Loucy (cell line): ENCODE measurements around the gene PALLD.

Source experiments
- H2AFZ ChIP-seq: fragments of 200-600 bp; sonication (generic); 2 replicates; pipeline ENCODE4 v1.6.0; 2016; ENCODE audit warnings: antibody characterized with exemption, mild to moderate bottlenecking, low read length, moderate library complexity
- H3F3A ChIP-seq: fragments of 200-600 bp; 2 replicates; pipeline ENCODE4 v1.6.0; 2016; ENCODE audit warnings: antibody characterized with exemption, low read depth, mild to moderate bottlenecking
- H3K27me3 ChIP-seq: fragments of 200-600 bp; sonication (generic); 2 replicates; pipeline ENCODE4 v1.6.1; 2014; ENCODE audit warnings: low read length, mild to moderate bottlenecking; ENCODE audit not compliant: insufficient read depth, poor library complexity, severe bottlenecking
- H3K36me3 ChIP-seq: fragments of 200-600 bp; sonication (generic); 2 replicates; pipeline ENCODE4 v1.6.1; 2016; ENCODE audit warnings: low read length; ENCODE audit not compliant: insufficient read depth
- H3K4me1 ChIP-seq: fragments of 200-600 bp; sonication (generic); 2 replicates; pipeline ENCODE4 v1.5.1; 2014; ENCODE audit warnings: low read length, mild to moderate bottlenecking; ENCODE audit not compliant: insufficient read depth, poor library complexity, severe bottlenecking
- H3K4me2 ChIP-seq: fragments of 200-600 bp; sonication (generic); 2 replicates; pipeline ENCODE4 v1.6.0; 2014; ENCODE audit warnings: antibody characterized with exemption, low read length, low read depth, mild to moderate bottlenecking; ENCODE audit not compliant: poor library complexity, severe bottlenecking
- H3K4me3 ChIP-seq: fragments of 200-600 bp; sonication (generic); 2 replicates; pipeline ENCODE4 v1.5.1; 2014; ENCODE audit warnings: low read length, mild to moderate bottlenecking, mixed read lengths; ENCODE audit not compliant: poor library complexity, severe bottlenecking
- H3K79me2 ChIP-seq: fragments of 200-600 bp; sonication (generic); 2 replicates; pipeline ENCODE4 v1.6.1; 2014; ENCODE audit warnings: low read length; ENCODE audit not compliant: insufficient read depth
- H3K9ac ChIP-seq: fragments of 200-600 bp; sonication (generic); 2 replicates; pipeline ENCODE4 v1.6.0; 2014; ENCODE audit warnings: mild to moderate bottlenecking, low read depth, low read length, moderate library complexity; ENCODE audit not compliant: poor library complexity, severe bottlenecking
- H3K9me2 ChIP-seq: fragments of 200-600 bp; sonication (generic); replicated peaks from 2 replicates; pipeline ENCODE4 v1.6.1; 2016; ENCODE audit warnings: low read depth, low read length, mixed read lengths
- H3K9me3 ChIP-seq: fragments of 200-600 bp; sonication (generic); 2 replicates; pipeline ENCODE4 v1.6.1; 2014; ENCODE audit warnings: mild to moderate bottlenecking, antibody characterized with exemption, low read length, low read depth; ENCODE audit not compliant: insufficient read depth
- H4K20me1 ChIP-seq: fragments of 200-600 bp; sonication (generic); 2 replicates; pipeline ENCODE4 v1.6.0; 2014; ENCODE audit warnings: antibody characterized with exemption, low read length, mild to moderate bottlenecking; ENCODE audit not compliant: insufficient read depth, poor library complexity, severe bottlenecking
- CTCF ChIP-seq: fragments of 200-600 bp; sonication (generic); conservative IDR thresholded peaks from 2 replicates; pipeline ENCODE4 v1.5.1; 2014; ENCODE audit warnings: mild to moderate bottlenecking, antibody characterized with exemption, low read length
- EZH2phosphoT487 ChIP-seq: fragments of 200-600 bp; IDR thresholded peaks from 2 replicates; pipeline ENCODE4 v1.6.1; 2018; ENCODE audit warnings: antibody characterized with exemption, mild to moderate bottlenecking, moderate library complexity, borderline replicate concordance

PALLD gene

DNA sequence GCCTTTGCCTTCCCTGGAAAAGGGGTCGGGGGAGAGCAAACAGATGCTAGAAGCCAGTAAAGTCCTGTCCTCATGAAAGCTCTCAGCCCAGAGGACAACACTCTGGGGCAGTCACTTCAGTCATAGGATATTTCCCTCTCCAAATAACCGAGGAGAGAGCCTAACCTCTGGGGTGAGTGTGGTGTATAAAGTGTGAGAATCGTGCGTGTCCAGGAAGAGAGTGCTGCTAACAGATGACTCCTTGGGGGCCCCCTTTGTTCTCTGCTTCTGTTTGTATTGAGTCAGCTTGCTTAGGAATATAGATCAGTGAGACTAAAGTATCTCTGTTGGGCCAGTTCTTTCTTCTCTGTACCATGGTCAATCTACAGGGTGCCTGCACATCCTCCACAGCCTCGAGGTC, 247.2 kb downstream of the PALLD start:
- Histone ChIP-seq H4K20me1 (no peaks in the 10 kb centered on the region), H3K9ac (no peak overlapping the region), H3K4me2 (no peak overlapping the region), H3F3A (no peaks in the 10 kb centered on the region), H3K4me3 (no peak overlapping the region), H2AFZ (no peak overlapping the region), H3K36me3 (no peaks in the 10 kb centered on the region), H3K4me1 (no peaks in the 10 kb centered on the region), H3K27me3 (no peaks in the 10 kb centered on the region), H3K79me2 (no peaks in the 10 kb centered on the region), H3K9me2 (no peaks in the 10 kb centered on the region), H3K9me3 (no peaks in the 10 kb centered on the region)
- no peak for TF ChIP-seq EZH2phosphoT487
- no peak for TF ChIP-seq CTCF

DNA sequence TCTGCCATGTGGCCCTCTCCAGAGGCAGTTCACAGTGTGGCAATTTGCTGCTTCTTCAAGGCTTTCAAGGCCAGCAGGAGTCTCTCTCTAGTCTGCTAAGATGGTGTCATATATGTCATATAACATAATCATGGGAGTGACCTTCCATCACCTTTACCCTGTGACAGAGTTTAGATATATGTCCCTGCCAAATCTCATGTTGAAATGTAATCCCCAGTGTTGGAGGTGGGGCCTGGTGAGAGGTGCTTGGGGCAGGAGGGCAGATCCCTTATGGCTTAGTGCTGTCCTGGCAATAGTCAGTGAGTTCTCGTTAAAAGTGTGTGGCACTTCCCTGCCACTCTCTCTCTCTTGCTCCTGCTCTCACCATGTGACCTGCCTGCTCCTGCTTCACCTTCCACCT, 252.0 kb downstream of the PALLD start:
- Histone ChIP-seq H2AFZ (no peak overlapping the region), H3K4me2 (no peak overlapping the region), H3K9me3 (no peaks in the 10 kb centered on the region), H3K36me3 (no peaks in the 10 kb centered on the region), H3K79me2 (no peaks in the 10 kb centered on the region), H3K27me3 (no peaks in the 10 kb centered on the region), H3K9me2 (no peaks in the 10 kb centered on the region), H3K4me3 (no peak overlapping the region), H3K4me1 (no peaks in the 10 kb centered on the region), H4K20me1 (no peaks in the 10 kb centered on the region), H3K9ac (no peak overlapping the region), H3F3A (no peaks in the 10 kb centered on the region)
- TF ChIP-seq CTCF (no peak), EZH2phosphoT487 (no peak)

- Histone ChIP-seq H3K4me2 (no peak overlapping the region), H3F3A (no peaks in the 10 kb centered on the region), H3K79me2 (no peaks in the 10 kb centered on the region), H3K4me3 (no peak overlapping the region), H2AFZ (no peak overlapping the region), H4K20me1 (no peaks in the 10 kb centered on the region), H3K36me3 (no peaks in the 10 kb centered on the region), H3K9me2 (no peaks in the 10 kb centered on the region), H3K9me3 (no peaks in the 10 kb centered on the region), H3K9ac (no peak overlapping the region), H3K4me1 (no peaks in the 10 kb centered on the region), H3K27me3 (no peaks in the 10 kb centered on the region)
- no peak for TF ChIP-seq CTCF
- no peak for TF ChIP-seq EZH2phosphoT487
Measured at GRCh38 chr4:168751263-168752225, 254.7 kb downstream of the PALLD start.
